HG03575 (cell line): ENCODE data around the gene PCDHB5.
"Not testable (repeated sequence)": the region's sequence is repeated elsewhere in the genome, so short reads cannot be mapped to it uniquely, and the experiment has no call there.

ENCODE experiments used
- ATAC-seq: cut with Tn5 transposase; IDR thresholded peaks from one replicate; pipeline ENCODE4 v1.9.1; 2021; ENCODE audit not compliant: unreplicated experiment, insufficient number of reproducible peaks, low FRiP score; ENCODE audit errors: extremely low read depth

PCDHB5 gene

GRCh38 chr5:141135030-141135717 is at the start of gene PCDHB5:
Gene PCDHB5 (plus strand): TSS chr5:141135206. CDS start chr5:141135435, 229 bp downstream.
- no peak for ATAC-seq

GRCh38 chr5:141094481-141095262 is 40.3 kb upstream of the PCDHB5 start, which contains the start of gene PCDHB2:
Gene PCDHB2 (plus strand): TSS chr5:141094615. CDS start chr5:141094791, 176 bp downstream.
- no peak for ATAC-seq

- no peak for ATAC-seq
Observed at GRCh38 chr5:141095263-141095641, 39.8 kb upstream of the PCDHB5 start.

DNA sequence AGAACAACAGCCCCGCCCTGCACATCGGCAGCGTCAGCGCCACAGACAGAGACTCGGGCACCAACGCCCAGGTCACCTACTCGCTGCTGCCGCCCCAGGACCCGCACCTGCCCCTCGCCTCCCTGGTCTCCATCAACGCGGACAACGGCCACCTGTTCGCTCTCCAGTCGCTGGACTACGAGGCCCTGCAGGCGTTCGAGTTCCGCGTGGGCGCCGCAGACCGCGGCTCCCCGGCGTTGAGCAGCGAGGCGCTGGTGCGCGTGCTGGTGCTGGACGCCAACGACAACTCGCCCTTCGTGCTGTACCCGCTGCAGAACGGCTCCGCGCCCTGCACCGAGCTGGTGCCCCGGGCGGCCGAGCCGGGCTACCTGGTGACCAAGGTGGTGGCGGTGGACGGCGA is 38.8 kb upstream of the PCDHB5 start:
- ATAC-seq = not testable (repeated sequence)

DNA sequence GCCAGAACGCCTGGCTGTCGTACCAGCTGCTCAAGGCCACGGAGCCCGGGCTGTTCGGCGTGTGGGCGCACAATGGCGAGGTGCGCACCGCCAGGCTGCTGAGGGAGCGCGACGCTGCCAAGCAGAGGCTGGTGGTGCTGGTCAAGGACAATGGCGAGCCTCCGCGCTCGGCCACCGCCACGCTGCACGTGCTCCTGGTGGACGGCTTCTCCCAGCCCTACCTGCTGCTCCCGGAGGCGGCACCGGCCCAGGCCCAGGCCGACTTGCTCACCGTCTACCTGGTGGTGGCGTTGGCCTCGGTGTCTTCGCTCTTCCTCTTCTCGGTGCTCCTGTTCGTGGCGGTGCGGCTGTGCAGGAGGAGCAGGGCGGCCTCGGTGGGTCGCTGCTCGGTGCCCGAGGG is 38.4 kb upstream of the PCDHB5 start:
- ATAC-seq = not testable (repeated sequence)

DNA sequence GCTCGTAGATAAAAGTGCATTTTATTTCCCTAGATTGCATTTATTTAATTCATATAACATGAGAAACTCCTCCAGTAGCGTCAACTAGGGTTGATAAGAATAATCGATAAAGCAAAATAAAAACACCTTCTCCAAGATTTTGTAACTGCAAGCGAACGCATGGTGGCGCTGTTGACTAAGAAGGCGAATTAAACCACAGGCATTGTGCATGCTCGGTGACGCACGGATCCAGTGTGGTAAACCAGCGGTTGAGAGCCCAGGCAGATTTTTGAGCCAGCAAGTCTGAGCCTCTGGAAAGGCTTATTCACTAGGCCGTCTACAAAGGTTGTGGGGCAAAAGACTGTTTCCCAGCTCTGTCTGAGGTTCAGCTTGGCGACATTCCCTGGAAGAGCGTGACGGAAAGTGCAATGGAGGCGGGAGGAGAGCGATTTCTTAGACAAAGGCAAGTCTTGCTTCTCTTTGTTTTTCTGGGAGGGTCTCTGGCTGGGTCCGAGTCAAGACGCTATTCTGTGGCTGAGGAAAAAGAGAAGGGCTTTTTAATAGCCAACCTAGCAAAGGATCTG is 34.7 kb upstream of the PCDHB5 start, which contains the start of gene PCDHB3:
Gene PCDHB3, plus strand, starts transcription at position 231 of the 563 bp plus-strand sequence. Its CDS starts 177 bp downstream, at position 408.
- ATAC-seq = no peak

DNA sequence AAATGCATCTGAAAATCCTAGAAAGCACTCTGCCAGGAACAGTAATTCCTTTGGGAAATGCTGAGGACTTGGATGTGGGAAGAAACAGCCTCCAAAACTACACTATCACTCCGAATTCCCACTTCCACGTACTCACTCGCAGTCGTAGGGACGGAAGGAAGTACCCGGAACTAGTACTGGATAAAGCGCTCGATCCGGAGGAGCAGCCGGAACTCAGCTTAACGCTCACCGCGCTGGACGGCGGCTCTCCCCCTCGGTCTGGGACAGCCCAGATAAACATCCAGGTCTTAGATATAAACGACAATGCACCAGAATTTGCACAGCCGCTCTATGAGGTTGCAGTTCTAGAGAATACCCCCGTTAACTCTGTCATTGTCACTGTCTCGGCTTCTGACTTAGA is 33.9 kb upstream of the PCDHB5 start:
- ATAC-seq = no peak

DNA sequence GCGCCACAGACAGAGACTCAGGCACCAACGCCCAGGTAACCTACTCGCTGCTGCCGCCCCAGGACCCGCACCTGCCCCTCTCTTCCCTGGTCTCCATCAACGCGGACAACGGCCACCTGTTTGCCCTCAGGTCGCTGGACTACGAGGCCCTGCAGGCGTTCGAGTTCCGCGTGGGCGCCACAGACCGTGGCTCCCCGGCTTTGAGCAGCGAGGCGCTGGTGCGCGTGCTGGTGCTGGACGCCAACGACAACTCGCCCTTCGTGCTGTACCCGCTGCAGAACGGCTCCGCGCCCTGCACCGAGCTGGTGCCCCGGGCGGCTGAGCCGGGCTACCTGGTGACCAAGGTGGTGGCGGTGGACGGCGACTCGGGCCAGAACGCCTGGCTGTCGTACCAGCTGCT is 32.9 kb upstream of the PCDHB5 start:
- not testable (repeated sequence) for ATAC-seq

- not testable (repeated sequence) for ATAC-seq
Observed at GRCh38 chr5:141102471-141102870, 32.5 kb upstream of the PCDHB5 start.

- no peak for ATAC-seq
Observed at GRCh38 chr5:141105350-141105749, 29.7 kb upstream of the PCDHB5 start.

DNA sequence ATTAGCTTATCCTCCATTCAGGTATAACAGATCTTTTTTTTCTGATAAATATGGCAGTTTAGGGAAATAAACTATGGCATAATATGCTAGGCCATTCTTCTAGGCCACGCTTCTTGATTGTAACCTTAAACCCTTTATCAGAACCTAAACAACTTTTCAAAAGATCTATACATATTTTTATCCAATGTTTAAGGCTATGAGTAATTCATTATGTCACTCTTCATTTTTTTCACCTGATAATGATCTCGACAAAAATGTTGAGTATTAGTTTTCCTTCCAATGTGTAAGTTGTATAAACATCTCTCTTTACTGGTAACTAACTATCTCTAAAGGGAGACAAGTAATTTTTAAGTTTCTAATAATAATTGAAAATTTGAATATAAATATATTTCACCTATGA is 15.8 kb upstream of the PCDHB5 start:
- ATAC-seq = no peak

GRCh38 chr5:141121563-141121962 is 13.4 kb upstream of the PCDHB5 start, which contains the start of gene PCDHB4:
Gene PCDHB4 (plus strand): TSS chr5:141121818. CDS start chr5:141121999, 181 bp downstream.
- ATAC-seq = no peak

DNA sequence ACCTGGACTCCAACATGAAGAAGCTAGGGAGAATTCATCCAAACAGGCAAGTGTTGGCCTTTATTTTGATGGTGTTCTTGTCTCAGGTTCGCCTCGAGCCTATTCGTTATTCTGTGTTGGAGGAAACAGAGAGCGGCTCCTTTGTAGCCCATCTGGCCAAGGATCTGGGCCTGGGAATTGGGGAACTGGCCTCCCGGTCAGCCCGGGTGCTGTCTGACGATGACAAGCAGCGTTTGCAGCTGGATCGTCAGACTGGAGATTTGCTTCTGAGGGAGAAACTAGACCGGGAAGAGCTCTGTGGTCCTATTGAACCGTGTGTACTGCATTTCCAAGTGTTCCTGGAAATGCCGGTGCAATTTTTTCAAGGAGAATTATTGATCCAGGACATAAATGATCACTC is 13.0 kb upstream of the PCDHB5 start:
- no peak for ATAC-seq

DNA sequence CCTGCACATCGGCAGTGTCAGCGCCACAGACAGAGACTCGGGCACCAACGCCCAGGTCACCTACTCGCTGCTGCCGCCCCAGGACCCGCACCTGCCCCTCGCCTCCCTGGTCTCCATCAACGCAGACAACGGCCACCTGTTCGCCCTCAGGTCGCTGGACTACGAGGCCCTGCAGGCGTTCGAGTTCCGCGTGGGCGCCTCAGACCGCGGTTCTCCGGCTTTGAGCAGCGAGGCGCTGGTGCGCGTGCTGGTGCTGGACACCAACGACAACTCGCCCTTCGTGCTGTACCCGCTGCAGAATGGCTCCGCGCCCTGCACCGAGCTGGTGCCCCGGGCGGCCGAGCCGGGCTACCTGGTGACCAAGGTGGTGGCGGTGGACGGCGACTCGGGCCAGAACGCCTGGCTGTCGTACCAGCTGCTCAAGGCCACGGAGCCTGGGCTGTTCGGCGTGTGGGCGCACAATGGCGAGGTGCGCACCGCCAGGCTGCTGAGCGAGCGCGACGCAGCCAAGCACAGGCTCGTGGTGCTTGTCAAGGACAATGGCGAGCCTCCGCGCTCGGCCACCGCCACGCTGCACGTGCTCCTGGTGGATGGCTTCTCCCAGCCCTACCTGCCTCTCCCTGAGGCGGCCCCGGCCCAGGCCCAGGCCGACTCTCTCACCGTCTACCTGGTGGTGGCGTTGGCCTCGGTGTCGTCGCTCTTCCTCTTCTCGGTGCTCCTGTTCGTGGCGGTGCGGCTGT is 11.4 kb upstream of the PCDHB5 start:
- not testable (repeated sequence) for ATAC-seq

DNA sequence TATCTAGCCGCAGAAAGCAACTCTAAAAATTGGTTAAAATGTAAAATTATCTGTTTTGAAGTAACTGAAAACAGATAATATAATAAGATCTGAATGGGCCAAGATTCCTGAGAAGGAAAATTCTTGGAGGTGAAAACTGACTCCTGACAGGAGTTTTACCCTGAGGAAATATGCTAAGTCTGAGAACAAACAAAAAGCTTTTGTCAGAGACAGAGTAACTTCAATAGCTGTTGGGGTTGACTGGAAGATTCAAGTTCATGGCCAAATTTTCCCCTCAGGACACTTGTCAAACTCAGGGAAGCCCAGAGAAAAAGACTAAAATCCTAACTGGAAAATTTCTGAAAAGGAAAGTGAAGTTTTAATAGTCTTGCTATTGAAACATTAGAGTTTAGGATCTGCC is 7.7 kb upstream of the PCDHB5 start:
- no peak for ATAC-seq

DNA sequence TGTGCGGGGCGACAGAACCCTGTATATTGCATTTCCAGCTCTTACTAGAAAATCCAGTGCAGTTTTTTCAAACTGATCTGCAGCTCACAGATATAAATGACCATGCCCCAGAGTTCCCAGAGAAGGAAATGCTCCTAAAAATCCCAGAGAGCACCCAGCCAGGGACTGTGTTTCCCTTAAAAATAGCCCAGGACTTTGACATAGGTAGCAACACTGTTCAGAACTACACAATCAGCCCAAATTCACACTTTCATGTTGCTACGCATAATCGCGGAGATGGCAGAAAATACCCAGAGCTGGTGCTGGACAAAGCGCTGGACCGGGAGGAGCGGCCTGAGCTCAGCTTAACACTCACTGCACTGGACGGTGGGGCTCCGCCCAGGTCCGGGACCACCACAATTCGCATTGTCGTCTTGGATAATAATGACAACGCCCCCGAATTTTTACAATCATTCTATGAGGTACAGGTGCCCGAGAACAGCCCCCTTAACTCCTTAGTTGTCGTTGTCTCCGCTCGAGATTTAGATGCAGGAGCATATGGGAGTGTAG is 786 bp downstream of the PCDHB5 start:
- ATAC-seq = no peak

DNA sequence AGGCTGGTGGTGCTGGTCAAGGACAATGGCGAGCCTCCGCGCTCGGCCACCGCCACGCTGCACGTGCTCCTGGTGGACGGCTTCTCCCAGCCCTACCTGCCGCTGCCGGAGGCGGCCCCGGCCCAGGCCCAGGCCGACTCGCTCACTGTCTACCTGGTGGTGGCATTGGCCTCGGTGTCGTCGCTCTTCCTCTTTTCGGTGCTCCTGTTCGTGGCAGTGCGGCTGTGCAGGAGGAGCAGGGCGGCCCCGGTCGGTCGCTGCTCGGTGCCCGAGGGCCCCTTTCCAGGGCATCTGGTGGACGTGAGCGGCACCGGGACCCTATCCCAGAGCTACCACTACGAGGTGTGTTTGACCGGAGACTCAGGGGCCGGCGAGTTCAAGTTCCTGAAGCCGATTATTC is 2.3 kb downstream of the PCDHB5 start:
- not testable (repeated sequence) for ATAC-seq

DNA sequence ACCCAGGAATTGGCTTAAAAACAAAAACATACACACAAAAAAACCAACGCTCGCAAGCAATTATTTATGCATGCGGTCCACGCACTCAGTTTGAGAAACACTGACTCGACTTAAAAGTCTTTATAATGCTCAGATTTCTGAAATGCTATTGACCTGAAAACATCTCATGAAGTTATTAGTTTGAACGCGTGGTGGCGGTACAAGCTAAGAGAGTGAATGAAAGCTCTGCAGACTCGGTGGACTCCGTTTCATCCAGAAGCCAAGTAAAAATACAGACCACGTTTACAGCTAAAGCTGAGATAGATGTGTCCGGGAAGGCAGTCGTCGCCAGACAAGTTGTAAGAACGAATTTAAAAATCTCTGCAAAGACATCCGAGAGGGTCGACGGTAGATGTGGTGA is 14.8 kb downstream of the PCDHB5 start, which contains the start of gene PCDHB6:
Gene PCDHB6, plus strand, starts transcription at position 246 of the 400 bp plus-strand sequence. CDS start 201 bp downstream, outside the sequence.
- ATAC-seq = no peak
